Measurements from ENCODE around the gene MXD1. TPM values are rescaled to one million over a fixed set of nuclear protein-coding genes. Genes with fewer than 3 reads are reported as not detected.

The MXD1 gene
- total and polyA plus RNA-seq, 9 of the 15 experiments (the other 6 are each of a cell fraction or from before 2014, with no cell fraction given), result 6.7 to 35.9 (median 11.0) TPM

DNA sequence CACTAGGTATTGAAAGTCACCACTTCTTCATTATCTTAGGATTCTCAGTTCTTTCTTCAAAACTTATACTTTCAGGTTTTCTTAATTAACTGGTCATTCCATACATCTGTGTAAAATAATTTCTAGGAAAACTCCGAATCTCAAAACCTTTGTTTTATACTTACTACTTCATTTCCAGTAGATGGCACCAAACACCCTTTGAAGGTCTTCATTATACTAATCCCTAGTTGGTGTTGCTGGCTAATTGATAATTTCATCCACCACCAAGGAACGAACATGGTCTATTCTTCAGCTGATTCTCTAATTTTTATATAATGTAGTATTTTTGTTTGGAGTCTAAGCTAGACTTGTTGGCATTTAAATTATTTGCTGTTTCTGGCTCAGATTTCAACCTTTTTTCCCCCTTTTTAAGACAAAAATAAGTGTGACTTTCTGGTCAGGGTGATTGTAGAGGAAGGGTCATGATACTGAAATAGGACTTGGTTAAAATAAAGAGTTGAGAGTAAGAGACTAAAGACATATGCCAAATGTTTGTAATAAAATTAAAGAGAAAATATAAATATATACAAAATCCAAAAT, 2.8 kb upstream of the MXD1 start (continued):
- TF ChIP-seq, protein P1, sequence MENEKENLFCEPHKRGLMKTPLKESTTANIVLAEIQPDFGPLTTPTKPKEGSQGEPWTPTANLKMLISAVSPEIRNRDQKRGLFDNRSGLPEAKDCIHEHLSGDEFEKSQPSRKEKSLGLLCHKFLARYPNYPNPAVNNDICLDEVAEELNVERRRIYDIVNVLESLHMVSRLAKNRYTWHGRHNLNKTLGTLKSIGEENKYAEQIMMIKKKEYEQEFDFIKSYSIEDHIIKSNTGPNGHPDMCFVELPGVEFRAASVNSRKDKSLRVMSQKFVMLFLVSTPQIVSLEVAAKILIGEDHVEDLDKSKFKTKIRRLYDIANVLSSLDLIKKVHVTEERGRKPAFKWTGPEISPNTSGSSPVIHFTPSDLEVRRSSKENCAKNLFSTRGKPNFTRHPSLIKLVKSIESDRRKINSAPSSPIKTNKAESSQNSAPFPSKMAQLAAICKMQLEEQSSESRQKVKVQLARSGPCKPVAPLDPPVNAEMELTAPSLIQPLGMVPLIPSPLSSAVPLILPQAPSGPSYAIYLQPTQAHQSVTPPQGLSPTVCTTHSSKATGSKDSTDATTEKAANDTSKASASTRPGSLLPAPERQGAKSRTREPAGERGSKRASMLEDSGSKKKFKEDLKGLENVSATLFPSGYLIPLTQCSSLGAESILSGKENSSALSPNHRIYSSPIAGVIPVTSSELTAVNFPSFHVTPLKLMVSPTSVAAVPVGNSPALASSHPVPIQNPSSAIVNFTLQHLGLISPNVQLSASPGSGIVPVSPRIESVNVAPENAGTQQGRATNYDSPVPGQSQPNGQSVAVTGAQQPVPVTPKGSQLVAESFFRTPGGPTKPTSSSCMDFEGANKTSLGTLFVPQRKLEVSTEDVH (IDR thresholded peaks at IDR 0.05; ENCODE audit: low read depth, partially characterized antibody), result peak; percentile 25
- TF ChIP-seq, protein P2, sequence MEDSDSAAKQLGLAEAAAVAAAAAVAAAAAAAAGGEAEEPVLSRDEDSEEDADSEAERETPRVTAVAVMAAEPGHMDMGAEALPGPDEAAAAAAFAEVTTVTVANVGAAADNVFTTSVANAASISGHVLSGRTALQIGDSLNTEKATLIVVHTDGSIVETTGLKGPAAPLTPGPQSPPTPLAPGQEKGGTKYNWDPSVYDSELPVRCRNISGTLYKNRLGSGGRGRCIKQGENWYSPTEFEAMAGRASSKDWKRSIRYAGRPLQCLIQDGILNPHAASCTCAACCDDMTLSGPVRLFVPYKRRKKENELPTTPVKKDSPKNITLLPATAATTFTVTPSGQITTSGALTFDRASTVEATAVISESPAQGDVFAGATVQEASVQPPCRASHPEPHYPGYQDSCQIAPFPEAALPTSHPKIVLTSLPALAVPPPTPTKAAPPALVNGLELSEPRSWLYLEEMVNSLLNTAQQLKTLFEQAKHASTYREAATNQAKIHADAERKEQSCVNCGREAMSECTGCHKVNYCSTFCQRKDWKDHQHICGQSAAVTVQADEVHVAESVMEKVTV (CRISPR knock-in tag; IDR thresholded peaks at IDR 0.05), result peak; percentile 89
- TF ChIP-seq MNT (conservative IDR thresholded peaks at IDR 0.05) (0 out of 4 replicates have a peak, but pooled peaks of 1 of the 2 experiments have one; percentile 31), CEBPG (CRISPR knock-in tag; IDR thresholded peaks at IDR 0.05) (no peak), CEBPG (tag; conservative IDR thresholded peaks at IDR 0.05 in 1 of 2, IDR thresholded peaks at IDR 0.05 in 1 of 2) (no peak), ZNF444 (CRISPR knock-in tag; IDR thresholded peaks at IDR 0.05) (no peak), CTCF (IDR thresholded peaks at IDR 0.05 in 2 of 3, conservative IDR thresholded peaks at IDR 0.05 in 1 of 3; ENCODE audit: insufficient read depth in 2 of 3, low read depth in 1 of 3, low read length in 3 of 3) (peak; percentile 42 to 80 (median 50); a peak in 5 of 6 replicates), ARID3A (IDR thresholded peaks at IDR 0.05; ENCODE audit: borderline replicate concordance, low read depth, low read length) (peak; percentile 79; the same call in 1 of the 2 replicates), ZNF586 (CRISPR knock-in tag; conservative IDR thresholded peaks at IDR 0.05) (no peak), AFF1 (IDR thresholded peaks at IDR 0.05; ENCODE audit: low read depth in 1 of 2, partially characterized antibody in 2 of 2) (peak in 1 of 2 experiments; percentile 40), CXXC5 (CRISPR knock-in tag; IDR thresholded peaks at IDR 0.05) (0 out of 2 replicates have a peak, but pooled peaks have one; percentile 29)

Data from K562 (cell line).